BLaER1 (cell line): ENCODE data around the gene MAST2.
A peak's percentile ranks its signal among the peaks of the same experiment; 100 is the strongest.

Source experiments
- H3K27ac ChIP-seq: shearing (Covaris generic); formaldehyde crosslinking; 2 replicates; pipeline ENCODE4 v1.8.1; 2022
- H3K27me3 ChIP-seq: shearing (Covaris generic); formaldehyde crosslinking; 2 replicates; pipeline ENCODE4 v1.8.1; 2022
- H3K36me3 ChIP-seq: shearing (Covaris generic); formaldehyde crosslinking; 2 replicates; pipeline ENCODE4 v1.8.1; 2022
- H3K4me1 ChIP-seq: shearing (Covaris generic); formaldehyde crosslinking; 2 replicates; pipeline ENCODE4 v1.8.1; 2022
- H3K4me2 ChIP-seq: shearing (Covaris generic); formaldehyde crosslinking; 2 replicates; pipeline ENCODE4 v1.8.1; 2022
- H3K4me3 ChIP-seq: shearing (Covaris generic); formaldehyde crosslinking; 2 replicates; pipeline ENCODE4 v1.8.1; 2022
- H3K9ac ChIP-seq: shearing (Covaris generic); formaldehyde crosslinking; 2 replicates; pipeline ENCODE4 v1.8.1; 2022
- H3K9me3 ChIP-seq: shearing (Covaris generic); formaldehyde crosslinking; 2 replicates; pipeline ENCODE4 v1.8.1; 2022
- H4K20me1 ChIP-seq: shearing (Covaris generic); formaldehyde crosslinking; 2 replicates; pipeline ENCODE4 v1.8.1; 2022
- Cebpa-rat ChIP-seq: shearing (Covaris generic); IDR thresholded peaks from 2 replicates; pipeline ENCODE4 v1.8.1; 2022

The MAST2 gene

DNA sequence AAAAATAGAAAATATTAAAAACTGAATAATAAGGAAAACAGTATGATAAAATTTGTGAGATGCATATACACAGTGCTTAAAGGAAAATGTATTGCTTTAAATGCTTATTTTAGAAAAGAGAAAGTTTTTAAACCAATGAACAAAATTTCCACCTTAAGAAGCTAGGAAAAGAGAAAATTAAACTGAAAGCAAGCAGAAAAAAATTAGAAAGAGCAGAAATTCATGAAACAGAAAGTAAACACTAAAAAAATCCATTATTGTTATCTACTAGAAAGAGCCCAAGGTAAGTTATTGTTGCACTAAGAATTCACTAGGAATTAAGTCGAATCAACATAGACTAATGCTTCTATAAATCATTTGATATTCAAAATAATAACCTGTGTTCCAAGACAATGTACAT, 261.3 kb downstream of the MAST2 start:
- no peak overlapping the region for H3K27ac ChIP-seq
- H3K4me2 ChIP-seq, result no peak overlapping the region
- peaks cover 20% of the 10 kb centered on the region; the same call in 1 of the 2 replicates for H4K20me1 ChIP-seq
- H3K9ac ChIP-seq, result no peak overlapping the region
- peaks cover 25% of the 10 kb centered on the region for H3K4me1 ChIP-seq
- TF ChIP-seq Cebpa-rat, result no peak
- no peaks in the 10 kb centered on the region for H3K27me3 ChIP-seq
- H3K9me3 ChIP-seq, result peaks cover 11% of the 10 kb centered on the region
- no peak overlapping the region for H3K4me3 ChIP-seq
- peaks cover 85% of the 10 kb centered on the region for H3K36me3 ChIP-seq

DNA sequence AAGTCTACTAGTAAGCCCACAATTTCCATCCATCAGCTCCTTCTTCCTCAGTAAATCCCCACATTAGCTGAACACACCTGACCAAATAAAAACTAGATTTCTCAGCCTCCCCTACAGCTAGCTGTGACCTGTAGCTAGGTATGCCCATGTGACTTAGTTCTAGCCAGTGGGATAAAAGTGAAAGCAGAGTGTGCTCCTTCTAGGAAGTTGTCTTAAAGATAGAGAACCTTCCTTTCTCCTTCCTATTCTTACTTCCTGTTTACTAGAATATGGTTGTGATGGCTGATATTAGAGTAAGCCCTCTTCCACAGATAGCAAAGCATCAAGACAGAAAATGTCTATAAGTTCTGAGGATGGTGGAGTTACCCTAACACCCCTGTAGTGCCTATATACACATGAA, 262.0 kb downstream of the MAST2 start:
- Histone ChIP-seq H4K20me1 (peaks cover 27% of the 10 kb centered on the region; the same call in 1 of the 2 replicates), H3K9me3 (peaks cover 5% of the 10 kb centered on the region; the same call in 1 of the 2 replicates), H3K4me1 (peaks cover 25% of the 10 kb centered on the region), H3K9ac (no peak overlapping the region), H3K4me3 (no peak overlapping the region), H3K27ac (no peak overlapping the region; the same call in 1 of the 2 replicates), H3K4me2 (peak overlapping the region; percentile 40; the same call in 1 of the 2 replicates), H3K27me3 (no peaks in the 10 kb centered on the region), H3K36me3 (peaks cover 85% of the 10 kb centered on the region)
- no peak for TF ChIP-seq Cebpa-rat

DNA sequence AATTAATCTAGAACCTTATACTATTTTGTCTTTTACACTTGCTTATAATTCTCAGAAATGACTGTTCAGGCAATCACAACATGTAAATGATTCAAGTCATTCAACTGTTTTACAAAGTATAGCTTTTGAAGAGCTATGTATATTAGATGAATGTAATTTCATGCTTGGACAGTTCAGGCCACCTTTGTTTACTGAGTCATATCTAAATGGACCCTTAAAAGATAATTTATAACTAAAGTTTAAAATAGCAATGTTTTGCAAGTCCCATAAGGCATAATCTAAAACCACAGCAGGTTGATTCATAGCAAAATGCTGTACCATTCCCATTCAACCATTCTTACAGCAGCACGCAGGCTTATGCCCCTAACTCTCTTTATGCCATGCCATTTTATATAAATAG, 264.2 kb downstream of the MAST2 start:
- Histone ChIP-seq H3K9ac (no peak overlapping the region), H3K4me1 (peaks cover 19% of the 10 kb centered on the region), H3K27me3 (no peaks in the 10 kb centered on the region), H4K20me1 (peaks cover 30% of the 10 kb centered on the region; the same call in 1 of the 2 replicates), H3K4me2 (no peak overlapping the region), H3K9me3 (no peaks in the 10 kb centered on the region), H3K36me3 (peaks cover 83% of the 10 kb centered on the region), H3K27ac (no peak overlapping the region), H3K4me3 (no peak overlapping the region)
- no peak for TF ChIP-seq Cebpa-rat

DNA sequence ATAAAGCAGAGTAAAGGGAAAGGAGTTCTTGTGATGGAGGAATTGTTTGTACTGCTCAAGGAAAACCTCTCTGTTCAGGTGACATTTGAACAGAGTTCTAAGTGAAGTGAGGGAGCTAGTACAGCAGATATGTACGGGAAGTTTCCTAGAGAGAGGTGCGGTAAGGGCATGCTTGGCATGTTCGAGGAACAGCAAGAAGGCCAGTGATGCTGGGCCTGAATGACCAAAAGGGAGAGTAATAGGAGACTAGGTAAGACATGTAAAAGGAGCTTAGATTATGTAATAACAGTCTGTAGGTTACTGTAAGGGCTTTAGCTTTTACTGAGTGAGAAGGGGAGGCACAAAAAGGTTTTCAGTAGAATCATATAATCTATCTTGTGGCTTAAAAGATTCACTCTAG, 265.1 kb downstream of the MAST2 start:
- Histone ChIP-seq H3K27ac (no peak overlapping the region), H4K20me1 (peaks cover 30% of the 10 kb centered on the region; the same call in 1 of the 2 replicates), H3K9ac (no peak overlapping the region), H3K36me3 (peaks cover 84% of the 10 kb centered on the region), H3K4me1 (peaks cover 10% of the 10 kb centered on the region), H3K4me2 (no peak overlapping the region), H3K4me3 (no peak overlapping the region), H3K9me3 (no peaks in the 10 kb centered on the region), H3K27me3 (no peaks in the 10 kb centered on the region)
- TF ChIP-seq Cebpa-rat, result no peak

DNA sequence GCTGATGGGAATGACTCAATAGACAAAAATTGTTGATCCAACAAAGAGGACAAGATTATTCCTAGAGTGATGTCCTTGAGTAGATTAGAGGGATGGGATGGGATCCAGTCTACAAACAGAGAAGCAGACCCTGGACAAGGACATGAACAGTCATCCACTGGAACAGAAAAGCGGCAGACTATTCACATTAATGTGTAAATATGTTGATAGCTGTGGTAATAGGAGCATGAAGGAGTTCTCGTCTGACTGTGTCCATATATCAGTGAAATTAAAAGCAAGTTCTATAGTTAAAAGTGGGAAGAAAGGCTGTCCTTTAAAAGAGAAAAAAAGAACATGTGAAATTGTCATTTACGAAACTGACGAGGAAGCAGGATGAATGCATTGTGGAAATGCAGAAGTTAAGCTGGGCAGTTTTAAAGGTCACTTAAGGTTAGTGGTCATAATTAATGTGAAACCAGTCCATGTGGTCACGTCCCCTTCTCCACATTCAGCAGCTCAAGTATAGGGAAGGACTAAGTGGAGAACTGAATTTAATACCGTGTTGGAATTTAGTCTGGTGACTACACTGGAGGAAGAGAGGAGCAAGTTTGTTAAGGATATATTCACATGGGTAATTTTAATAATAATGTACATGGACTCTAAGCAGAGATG, 266.9 kb downstream of the MAST2 start:
- Histone ChIP-seq H3K9ac (no peak overlapping the region), H3K4me2 (no peak overlapping the region), H3K4me3 (no peak overlapping the region), H3K36me3 (peaks cover 91% of the 10 kb centered on the region), H3K27me3 (no peaks in the 10 kb centered on the region), H3K4me1 (peaks cover 6% of the 10 kb centered on the region), H3K9me3 (no peaks in the 10 kb centered on the region), H3K27ac (no peak overlapping the region), H4K20me1 (peaks cover 31% of the 10 kb centered on the region; the same call in 1 of the 2 replicates)
- no peak for TF ChIP-seq Cebpa-rat

DNA sequence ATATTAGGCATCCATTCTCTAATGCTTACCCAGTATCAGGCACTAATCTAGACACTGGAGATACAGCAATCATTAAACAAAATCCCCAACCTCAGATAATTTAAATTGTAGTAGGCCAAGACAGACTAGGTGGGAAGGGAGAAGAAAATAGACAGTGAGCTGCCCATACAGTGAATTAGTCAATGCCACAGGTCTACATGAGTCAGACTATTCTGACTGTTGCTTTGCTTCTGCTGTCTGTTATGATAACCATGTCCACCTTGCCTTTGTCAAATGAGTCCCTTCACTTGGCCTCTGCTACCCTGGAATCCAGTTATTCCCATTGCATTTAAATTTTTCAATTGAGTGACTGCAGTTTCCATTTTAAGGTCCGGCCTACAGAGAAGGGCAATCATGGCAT, 269.6 kb downstream of the MAST2 start:
- Histone ChIP-seq H3K4me1 (no peaks in the 10 kb centered on the region; the same call in 1 of the 2 replicates), H3K27me3 (no peaks in the 10 kb centered on the region), H3K27ac (no peak overlapping the region)

DNA sequence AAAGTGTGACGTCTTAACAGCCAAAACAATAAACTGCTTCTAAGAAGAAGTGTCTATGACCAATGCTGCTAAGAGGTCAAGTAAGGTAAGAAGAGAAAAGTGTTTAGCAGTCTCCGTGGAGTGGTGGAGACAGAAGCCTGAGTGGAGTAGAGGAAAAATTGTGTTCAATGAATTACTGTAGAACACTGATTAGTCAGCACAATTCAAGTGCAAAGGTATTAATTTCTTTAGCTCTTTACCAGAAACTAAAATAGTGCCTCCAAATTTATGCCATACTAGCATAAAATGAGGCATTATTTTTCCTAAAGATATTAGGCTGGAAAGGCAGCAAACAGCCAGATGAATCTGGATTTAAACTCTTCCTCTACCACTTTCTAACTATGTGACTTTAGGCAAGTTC, 272.9 kb downstream of the MAST2 start:
- H3K4me3 ChIP-seq, result no peak overlapping the region
- no peak overlapping the region for H3K27ac ChIP-seq
- no peak overlapping the region for H3K4me2 ChIP-seq
- H3K4me1 ChIP-seq, result no peaks in the 10 kb centered on the region
- H3K9ac ChIP-seq, result no peak overlapping the region
- peaks cover 48% of the 10 kb centered on the region for H4K20me1 ChIP-seq
- peaks cover 89% of the 10 kb centered on the region for H3K36me3 ChIP-seq
- no peaks in the 10 kb centered on the region for H3K9me3 ChIP-seq
- no peaks in the 10 kb centered on the region for H3K27me3 ChIP-seq
- no peak for TF ChIP-seq Cebpa-rat

More for the DNA sequence above, 269.6 kb downstream of the MAST2 start:
- no peak for TF ChIP-seq Cebpa-rat
- H3K4me3 ChIP-seq, result no peak overlapping the region
- peaks cover 93% of the 10 kb centered on the region for H3K36me3 ChIP-seq
- H3K4me2 ChIP-seq, result no peak overlapping the region
- no peaks in the 10 kb centered on the region for H3K9me3 ChIP-seq
- H3K9ac ChIP-seq, result no peak overlapping the region
- peaks cover 40% of the 10 kb centered on the region; the same call in 1 of the 2 replicates for H4K20me1 ChIP-seq

DNA sequence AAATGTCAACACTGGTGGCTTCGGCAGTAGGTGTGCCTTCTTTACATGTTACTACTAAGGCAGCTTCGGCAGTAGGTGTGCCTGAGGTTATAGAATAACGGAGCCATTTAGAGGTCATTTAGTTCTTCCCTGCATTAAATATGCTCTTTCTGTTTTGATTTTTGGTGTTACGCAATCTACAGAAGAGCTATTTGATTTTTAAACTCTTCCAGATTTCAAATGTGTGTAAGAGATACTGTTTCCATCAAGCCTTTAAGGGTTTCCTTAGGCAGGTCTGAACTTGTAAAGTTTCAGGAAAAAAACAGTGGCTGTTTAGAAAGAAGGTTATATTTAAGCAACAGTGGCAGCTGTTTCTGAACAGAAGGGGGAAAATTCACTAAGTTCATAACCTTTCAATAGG, 274.2 kb downstream of the MAST2 start:
- Histone ChIP-seq H3K27ac (no peak overlapping the region), H3K4me2 (no peak overlapping the region), H3K27me3 (no peaks in the 10 kb centered on the region), H3K4me1 (0 out of 2 replicates have a peak, but pooled peaks cover 8% of the 10 kb centered on the region), H3K4me3 (no peak overlapping the region), H3K9me3 (no peaks in the 10 kb centered on the region; the same call in 1 of the 2 replicates), H3K36me3 (peaks cover 89% of the 10 kb centered on the region), H3K9ac (no peak overlapping the region), H4K20me1 (peaks cover 61% of the 10 kb centered on the region)
- TF ChIP-seq Cebpa-rat, result peak; percentile 83; the same call in 1 of the 2 replicates

DNA sequence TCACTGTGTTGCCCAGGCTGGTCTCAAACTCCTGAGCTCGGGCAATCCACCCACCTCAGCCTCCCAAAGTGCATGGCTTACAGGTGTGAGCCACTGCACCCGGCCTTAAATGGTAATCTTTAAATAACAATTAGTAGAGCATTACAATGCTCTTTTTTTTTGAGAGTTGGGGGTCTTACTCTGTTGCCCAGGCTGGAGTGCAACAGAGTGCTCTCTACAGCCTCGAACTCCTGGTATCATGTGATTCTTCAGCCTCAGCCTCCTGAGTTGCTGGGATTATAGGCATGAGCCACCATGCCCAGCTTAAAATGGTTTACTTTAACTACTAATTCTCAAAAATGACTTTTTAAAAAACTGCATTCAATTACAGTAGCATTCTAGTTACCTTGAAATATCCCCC, 276.8 kb downstream of the MAST2 start:
- Histone ChIP-seq H3K27ac (no peak overlapping the region), H3K36me3 (peaks cover 85% of the 10 kb centered on the region), H3K9ac (no peak overlapping the region), H3K4me3 (no peak overlapping the region), H3K4me2 (no peak overlapping the region), H3K27me3 (no peaks in the 10 kb centered on the region), H4K20me1 (peaks cover 81% of the 10 kb centered on the region), H3K9me3 (peaks cover 19% of the 10 kb centered on the region), H3K4me1 (0 out of 2 replicates have a peak, but pooled peaks cover 8% of the 10 kb centered on the region)
- TF ChIP-seq Cebpa-rat, result no peak

DNA sequence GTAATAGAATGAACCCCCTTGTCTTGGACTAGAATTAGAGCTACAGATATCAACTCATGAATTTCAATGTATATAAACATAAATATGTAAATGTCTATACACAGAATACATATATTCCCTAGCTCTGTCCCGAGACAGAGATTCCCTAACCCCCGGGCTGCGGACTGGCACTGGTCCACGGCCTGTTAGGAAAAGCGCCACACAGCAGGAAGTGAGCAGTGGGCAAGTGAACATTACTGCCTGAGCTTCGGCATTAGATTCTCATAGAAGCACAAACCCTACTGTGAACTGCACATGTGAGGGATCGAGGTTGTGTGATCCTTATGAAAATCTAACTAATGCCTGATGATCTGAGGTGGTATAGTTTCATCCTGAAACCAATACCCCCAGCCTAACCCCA, 277.8 kb downstream of the MAST2 start:
- H3K36me3 ChIP-seq, result peaks cover 85% of the 10 kb centered on the region
- no peaks in the 10 kb centered on the region for H3K27me3 ChIP-seq
- H3K4me2 ChIP-seq, result no peak overlapping the region
- H3K27ac ChIP-seq, result no peak overlapping the region
- no peak for TF ChIP-seq Cebpa-rat
- peaks cover 21% of the 10 kb centered on the region for H3K9me3 ChIP-seq
- peaks cover 81% of the 10 kb centered on the region for H4K20me1 ChIP-seq
- H3K4me1 ChIP-seq, result 0 out of 2 replicates have a peak, but pooled peaks cover 8% of the 10 kb centered on the region
- no peak overlapping the region for H3K4me3 ChIP-seq
- no peak overlapping the region for H3K9ac ChIP-seq
